ENCODE measurements around the gene DCUN1D3. TPM values are rescaled to one million over a fixed set of nuclear protein-coding genes. Genes with fewer than 3 reads are reported as not detected.
A peak's percentile ranks its signal among the peaks of the same experiment; 100 is the strongest.

The DCUN1D3 gene
- total RNA-seq, 2 donors from 2014 or later = 3.9 to 4.0 TPM

GRCh38 chr16:20844054-20844453, 56.1 kb downstream of the DCUN1D3 start:
- ATAC-seq = peak; percentile 57
- DNase-seq = no peak
- Mint-ChIP-seq H3K4me3 (peak overlapping the region; percentile 39), H3K27me3 (no peaks in the 10 kb centered on the region), H3K27ac (peak overlapping the region; percentile 87), H3K4me1 (peaks cover 19% of the 10 kb centered on the region), H3K36me3 (ENCODE audit: low read depth) (no peaks in the 10 kb centered on the region)
- H3K9me3 ChIP-seq (ENCODE audit: control insufficient read depth, low read length, poor library complexity, severe bottlenecking) = no peaks in the 10 kb centered on the region

- H3K36me3 Mint-ChIP-seq (ENCODE audit: low read depth) = no peaks in the 10 kb centered on the region
These were observed 60.7 kb downstream of the DCUN1D3 start for GRCh38 chr16:20839504-20839903.

GRCh38 chr16:20838240-20838639, 61.9 kb downstream of the DCUN1D3 start:
- no peaks in the 10 kb centered on the region for H3K36me3 Mint-ChIP-seq (ENCODE audit: low read depth)

More at GRCh38 chr16:20839504-20839903, 60.7 kb downstream of the DCUN1D3 start:
- Mint-ChIP-seq H3K4me3 (no peak overlapping the region), H3K27me3 (no peaks in the 10 kb centered on the region), H3K27ac (no peak overlapping the region), H3K4me1 (peaks cover 8% of the 10 kb centered on the region)
- H3K9me3 ChIP-seq (ENCODE audit: control insufficient read depth, low read length, poor library complexity, severe bottlenecking) = no peaks in the 10 kb centered on the region
- no peak for DNase-seq
- no peak for ATAC-seq

GRCh38 chr16:20833086-20833485, 67.1 kb downstream of the DCUN1D3 start:
- H3K27ac Mint-ChIP-seq = no peak overlapping the region

More at GRCh38 chr16:20838240-20838639, 61.9 kb downstream of the DCUN1D3 start:
- H3K4me3 Mint-ChIP-seq = no peak overlapping the region
- H3K27ac Mint-ChIP-seq = no peak overlapping the region
- DNase-seq (no peak), ATAC-seq (no peak)
- no peaks in the 10 kb centered on the region for H3K27me3 Mint-ChIP-seq
- H3K4me1 Mint-ChIP-seq = no peaks in the 10 kb centered on the region
- H3K9me3 ChIP-seq (ENCODE audit: control insufficient read depth, low read length, poor library complexity, severe bottlenecking) = no peaks in the 10 kb centered on the region

GRCh38 chr16:20830372-20830771, 69.8 kb downstream of the DCUN1D3 start:
- H3K27ac Mint-ChIP-seq = no peak overlapping the region
- H3K27me3 Mint-ChIP-seq = no peaks in the 10 kb centered on the region
- DNase-seq (no peak), ATAC-seq (no peak)
- H3K4me3 Mint-ChIP-seq = no peak overlapping the region
- no peaks in the 10 kb centered on the region for H3K4me1 Mint-ChIP-seq
- no peaks in the 10 kb centered on the region for H3K9me3 ChIP-seq (ENCODE audit: control insufficient read depth, low read length, poor library complexity, severe bottlenecking)
- H3K36me3 Mint-ChIP-seq (ENCODE audit: low read depth) = no peaks in the 10 kb centered on the region

More at GRCh38 chr16:20833086-20833485, 67.1 kb downstream of the DCUN1D3 start:
- Mint-ChIP-seq H3K36me3 (ENCODE audit: low read depth) (no peaks in the 10 kb centered on the region), H3K4me1 (no peaks in the 10 kb centered on the region), H3K27me3 (no peaks in the 10 kb centered on the region), H3K4me3 (no peak overlapping the region)
- no peaks in the 10 kb centered on the region for H3K9me3 ChIP-seq (ENCODE audit: control insufficient read depth, low read length, poor library complexity, severe bottlenecking)
- ATAC-seq (no peak), DNase-seq (no peak)

- H3K9me3 ChIP-seq (ENCODE audit: control insufficient read depth, low read length, poor library complexity, severe bottlenecking) = no peaks in the 10 kb centered on the region
- H3K4me1 Mint-ChIP-seq = no peaks in the 10 kb centered on the region
- H3K36me3 Mint-ChIP-seq (ENCODE audit: low read depth) = no peaks in the 10 kb centered on the region
- DNase-seq (no peak), ATAC-seq (no peak)
- no peaks in the 10 kb centered on the region for H3K27me3 Mint-ChIP-seq
- H3K27ac Mint-ChIP-seq = no peak overlapping the region
- no peak overlapping the region for H3K4me3 Mint-ChIP-seq
These were observed 70.6 kb downstream of the DCUN1D3 start for GRCh38 chr16:20829536-20829935.

- no peaks in the 10 kb centered on the region for H3K9me3 ChIP-seq (ENCODE audit: control insufficient read depth, low read length, poor library complexity, severe bottlenecking)
- Mint-ChIP-seq H3K4me1 (no peaks in the 10 kb centered on the region), H3K36me3 (ENCODE audit: low read depth) (no peaks in the 10 kb centered on the region), H3K4me3 (no peak overlapping the region), H3K27ac (no peak overlapping the region), H3K27me3 (no peaks in the 10 kb centered on the region)
- ATAC-seq (no peak), DNase-seq (no peak)
These were observed 74.1 kb downstream of the DCUN1D3 start for GRCh38 chr16:20826039-20826566.

- H3K4me1 Mint-ChIP-seq = peaks cover 3% of the 10 kb centered on the region
- no peak for DNase-seq
- H3K36me3 Mint-ChIP-seq (ENCODE audit: low read depth) = no peaks in the 10 kb centered on the region
- H3K27ac Mint-ChIP-seq = no peak overlapping the region
- ATAC-seq = no peak
- no peaks in the 10 kb centered on the region for H3K9me3 ChIP-seq (ENCODE audit: control insufficient read depth, low read length, poor library complexity, severe bottlenecking)
- H3K4me3 Mint-ChIP-seq = no peak overlapping the region
- H3K27me3 Mint-ChIP-seq = no peaks in the 10 kb centered on the region
These were observed 77.4 kb downstream of the DCUN1D3 start for GRCh38 chr16:20822521-20823325.

GRCh38 chr16:20821682-20822081, 78.5 kb downstream of the DCUN1D3 start:
- H3K9me3 ChIP-seq (ENCODE audit: control insufficient read depth, low read length, poor library complexity, severe bottlenecking) = no peaks in the 10 kb centered on the region
- ATAC-seq (no peak), DNase-seq (no peak)
- Mint-ChIP-seq H3K36me3 (ENCODE audit: low read depth) (no peaks in the 10 kb centered on the region), H3K4me3 (no peak overlapping the region), H3K27me3 (no peaks in the 10 kb centered on the region), H3K4me1 (peaks cover 5% of the 10 kb centered on the region), H3K27ac (peak overlapping the region; percentile 69)

- ATAC-seq = no peak
- no peaks in the 10 kb centered on the region for H3K36me3 Mint-ChIP-seq (ENCODE audit: low read depth)
- no peaks in the 10 kb centered on the region for H3K9me3 ChIP-seq (ENCODE audit: control insufficient read depth, low read length, poor library complexity, severe bottlenecking)
These were observed 81.1 kb downstream of the DCUN1D3 start for GRCh38 chr16:20818929-20819585.

GRCh38 chr16:20814784-20815183, 85.4 kb downstream of the DCUN1D3 start:
- no peak for ATAC-seq

More at GRCh38 chr16:20818929-20819585, 81.1 kb downstream of the DCUN1D3 start:
- peaks cover 7% of the 10 kb centered on the region for H3K4me1 Mint-ChIP-seq
- H3K27ac Mint-ChIP-seq = no peak overlapping the region
- no peak overlapping the region for H3K4me3 Mint-ChIP-seq
- no peaks in the 10 kb centered on the region for H3K27me3 Mint-ChIP-seq
- DNase-seq = no peak

GRCh38 chr16:20812510-20812909, 87.6 kb downstream of the DCUN1D3 start:
- Mint-ChIP-seq H3K4me1 (peaks cover 10% of the 10 kb centered on the region), H3K27me3 (no peaks in the 10 kb centered on the region), H3K36me3 (ENCODE audit: low read depth) (no peaks in the 10 kb centered on the region), H3K4me3 (no peak overlapping the region), H3K27ac (no peak overlapping the region)
- ATAC-seq (no peak), DNase-seq (no peak)
- H3K9me3 ChIP-seq (ENCODE audit: control insufficient read depth, low read length, poor library complexity, severe bottlenecking) = no peaks in the 10 kb centered on the region

More at GRCh38 chr16:20814784-20815183, 85.4 kb downstream of the DCUN1D3 start:
- Mint-ChIP-seq H3K27ac (no peak overlapping the region), H3K36me3 (ENCODE audit: low read depth) (no peaks in the 10 kb centered on the region), H3K4me3 (no peak overlapping the region), H3K4me1 (peaks cover 10% of the 10 kb centered on the region), H3K27me3 (no peaks in the 10 kb centered on the region)
- DNase-seq = no peak
- no peaks in the 10 kb centered on the region for H3K9me3 ChIP-seq (ENCODE audit: control insufficient read depth, low read length, poor library complexity, severe bottlenecking)

- no peak overlapping the region for H3K4me3 Mint-ChIP-seq
- peaks cover 13% of the 10 kb centered on the region for H3K4me1 Mint-ChIP-seq
- no peaks in the 10 kb centered on the region for H3K36me3 Mint-ChIP-seq (ENCODE audit: low read depth)
- H3K27me3 Mint-ChIP-seq = no peaks in the 10 kb centered on the region
- no peak overlapping the region for H3K27ac Mint-ChIP-seq
- H3K9me3 ChIP-seq (ENCODE audit: control insufficient read depth, low read length, poor library complexity, severe bottlenecking) = no peaks in the 10 kb centered on the region
- ATAC-seq (no peak), DNase-seq (no peak)
These were observed 88.2 kb downstream of the DCUN1D3 start for GRCh38 chr16:20811889-20812439.
